Medulla oblongata (tissue), 1 donor: Measurements from ENCODE around the gene KAZN.
"Not testable (repeated sequence)": the region's sequence is repeated elsewhere in the genome, so short reads cannot be mapped to it uniquely, and the experiment has no call there.

Experiments
- DNase-seq: peaks from one replicate; pipeline ENCODE4 v3.0.0-alpha.2; 2015; ENCODE audit errors: extremely low spot score

Gene KAZN

DNA sequence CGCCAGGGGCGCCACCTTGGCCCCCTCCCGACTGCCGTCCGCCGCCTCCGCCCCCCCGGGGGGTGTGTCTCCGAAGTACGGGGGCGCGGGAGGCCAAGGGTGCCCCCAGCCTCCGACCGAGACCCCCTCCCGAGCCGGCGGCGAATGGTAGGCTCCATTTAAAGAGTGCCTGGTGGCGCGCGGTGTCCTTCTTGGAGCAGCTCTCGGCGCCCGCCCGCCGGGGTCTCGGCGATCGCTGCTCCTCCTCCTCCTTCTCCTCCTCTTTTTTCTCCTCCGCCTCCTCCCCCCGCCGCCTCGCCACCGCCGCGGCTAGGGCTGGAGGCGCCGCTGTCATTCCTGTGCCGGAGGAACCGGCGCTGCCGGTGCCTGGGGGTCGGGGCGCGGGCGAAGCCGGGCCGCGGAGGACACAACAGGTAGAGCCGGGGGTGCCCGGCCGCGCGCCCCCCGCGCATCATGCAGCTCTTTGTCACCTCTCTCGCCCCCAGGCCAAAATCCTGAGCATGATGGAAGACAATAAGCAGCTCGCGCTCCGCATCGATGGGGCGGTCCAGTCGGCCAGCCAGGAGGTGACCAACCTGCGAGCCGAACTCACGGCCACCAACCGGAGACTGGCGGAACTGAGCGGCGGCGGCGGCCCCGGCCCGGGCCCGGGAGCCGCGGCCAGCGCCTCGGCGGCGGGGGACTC lies at the start of gene KAZN:
Gene KAZN (plus strand): TSS at position 188 of the 685 bp plus-strand sequence.
- DNase-seq, result peak; percentile 32

DNA sequence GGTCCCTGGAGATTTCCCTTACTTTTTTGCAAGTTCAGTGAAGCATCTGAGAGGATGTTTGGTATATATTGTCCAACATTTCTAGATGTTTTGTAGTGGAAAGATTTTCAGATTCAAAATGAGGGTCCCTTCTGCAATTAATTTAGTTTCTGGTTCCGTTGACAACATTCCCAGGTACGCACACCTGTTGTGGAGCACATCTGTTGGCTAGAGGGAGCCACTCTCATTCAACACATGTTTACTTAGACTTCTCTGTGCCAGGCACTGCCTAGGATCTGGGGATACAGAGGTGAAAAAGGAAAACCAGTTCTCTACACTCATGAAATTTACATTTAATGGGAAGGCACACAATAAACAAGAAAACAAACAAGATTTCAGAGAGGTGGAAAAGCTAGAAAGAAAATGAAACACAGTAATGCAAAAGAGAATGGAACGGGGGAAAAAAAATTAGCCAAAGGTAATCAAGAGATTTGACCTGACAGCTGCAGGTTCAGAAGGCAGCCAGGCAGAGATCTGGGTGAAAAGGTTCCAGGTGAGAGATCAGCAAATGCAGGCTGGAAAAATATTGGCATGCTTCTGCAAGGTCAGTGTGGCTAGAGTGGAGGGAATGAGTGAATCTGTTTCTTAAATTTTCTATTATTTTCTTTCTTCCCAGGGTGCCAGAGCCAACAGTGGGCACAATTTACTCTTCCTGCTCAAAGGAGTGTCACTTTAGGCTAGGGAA lies 48.4 kb upstream of the KAZN start:
- no peak for DNase-seq

DNA sequence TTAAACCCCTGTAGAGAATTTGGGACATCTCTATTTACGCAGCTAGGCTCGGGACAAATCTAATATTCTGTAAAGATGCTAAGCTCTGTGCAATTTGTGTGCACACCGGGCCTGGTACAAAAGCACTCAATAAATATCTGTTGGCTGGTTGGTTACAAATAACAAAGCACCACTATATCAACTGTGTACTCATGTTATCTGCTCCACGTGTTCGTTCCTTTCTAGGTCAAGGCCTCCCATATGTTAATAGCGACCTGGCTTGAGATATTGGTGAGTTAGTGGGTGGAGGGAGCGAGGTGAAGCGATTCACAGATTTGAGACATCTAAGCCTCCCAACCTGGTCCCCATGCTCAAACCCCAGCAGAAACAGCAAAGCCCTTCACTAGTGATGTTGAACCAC lies 47.1 kb upstream of the KAZN start:
- no peak for DNase-seq

DNA sequence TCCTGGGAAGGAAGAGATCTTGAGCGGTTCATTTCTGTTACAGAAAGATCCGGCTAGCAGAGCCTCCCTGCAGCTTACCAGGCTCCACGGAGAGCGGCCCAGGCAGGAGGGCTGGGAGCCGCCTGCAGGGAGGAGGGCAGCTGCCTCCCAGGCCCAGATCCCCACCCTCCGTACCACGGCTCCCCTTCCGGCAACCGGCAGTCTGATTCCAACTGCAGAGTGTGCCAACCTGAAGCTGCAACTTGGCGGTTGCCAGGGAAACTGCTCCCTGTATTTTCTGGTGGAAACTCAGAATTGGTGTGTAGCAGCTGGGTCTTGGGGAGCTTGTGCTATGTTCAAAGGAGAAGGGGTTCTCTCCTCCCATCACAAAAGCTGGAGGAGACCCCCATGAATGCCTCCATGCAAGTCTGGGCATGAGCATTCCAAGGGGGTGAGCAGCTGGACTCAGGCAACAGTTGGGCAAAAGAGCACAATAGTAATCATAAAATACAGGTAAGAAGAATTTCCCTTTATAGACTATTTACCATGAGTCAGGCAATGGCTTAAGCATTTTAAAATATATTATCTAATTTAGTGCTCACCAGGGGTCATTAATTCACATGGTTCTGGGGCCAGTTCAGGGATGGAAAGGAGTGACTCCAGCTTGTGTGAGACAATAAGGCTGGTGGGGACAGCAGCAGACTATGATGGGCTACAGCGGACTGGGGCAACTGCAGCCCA lies 46.1 kb upstream of the KAZN start:
- peak; percentile 7 for DNase-seq

DNA sequence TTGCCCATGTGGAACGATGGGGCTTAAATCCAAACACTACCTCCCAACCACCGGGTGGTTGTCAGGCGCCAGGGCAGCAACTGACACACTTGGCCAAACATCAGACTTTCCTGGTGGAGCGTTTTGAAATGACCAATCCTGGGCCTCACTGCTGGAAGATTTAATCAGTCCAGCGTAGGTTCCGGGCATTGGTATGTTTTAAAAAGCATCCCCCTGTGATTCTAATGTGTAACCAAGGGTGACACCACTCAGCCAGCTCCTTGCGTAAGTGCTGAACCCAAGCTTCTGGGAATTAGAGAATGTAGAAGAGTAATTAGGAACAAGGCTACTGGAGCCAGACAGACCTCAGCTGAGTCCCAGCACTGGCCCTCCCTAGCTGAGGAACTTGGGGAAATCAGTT lies 44.8 kb upstream of the KAZN start:
- peak; percentile 15 for DNase-seq

DNA sequence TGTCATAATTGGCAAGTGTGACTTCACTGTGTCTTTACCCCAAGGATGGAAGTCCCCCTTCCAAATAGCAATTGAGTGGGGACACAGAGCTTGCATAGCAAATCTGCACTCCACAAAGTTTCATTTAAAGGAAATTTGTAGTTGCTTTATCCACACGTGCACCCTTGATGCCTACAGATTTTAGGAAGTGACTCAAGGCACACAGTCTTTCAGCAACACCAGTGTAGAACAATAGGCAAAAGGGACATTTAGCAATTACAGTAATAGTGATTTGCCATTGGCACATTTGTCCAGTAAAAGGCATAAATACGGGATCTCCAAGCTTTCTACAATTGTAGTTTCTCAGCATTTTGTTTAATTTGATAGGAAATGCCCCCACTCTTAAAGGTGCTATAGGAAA lies 43.4 kb upstream of the KAZN start:
- DNase-seq, result no peak

DNA sequence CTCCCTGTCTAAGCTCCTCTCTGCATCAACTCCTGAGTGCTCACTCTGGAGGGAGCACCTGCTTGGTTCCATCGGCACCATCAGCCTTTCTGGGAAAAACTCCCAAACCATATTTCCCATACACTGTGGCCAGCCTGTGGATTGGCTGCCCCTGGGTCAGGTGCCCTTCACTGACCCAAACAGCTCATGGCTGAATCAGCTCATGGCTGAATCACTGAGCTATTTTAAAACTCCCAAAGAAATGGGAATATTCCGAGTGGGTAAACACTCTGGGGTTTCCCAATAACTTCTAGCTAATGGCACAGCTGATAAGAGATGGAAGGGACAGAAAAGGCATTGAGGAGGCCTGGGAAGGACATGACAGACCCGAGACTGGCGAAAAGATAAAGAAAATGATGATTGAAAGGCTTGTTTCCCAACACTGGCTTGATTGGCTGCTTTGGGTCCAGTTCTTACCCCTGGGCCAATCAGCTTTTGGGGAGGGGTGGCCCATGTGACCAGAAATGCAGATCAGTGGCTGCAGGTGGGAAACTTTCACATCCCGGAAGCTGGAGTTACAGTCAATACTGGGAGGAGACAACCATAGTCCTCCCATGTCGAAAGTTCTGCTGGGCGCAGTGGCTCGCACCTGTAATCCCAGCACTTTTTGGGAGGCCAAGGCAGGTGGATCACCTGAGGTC lies 37.3 kb upstream of the KAZN start:
- no peak for DNase-seq

DNA sequence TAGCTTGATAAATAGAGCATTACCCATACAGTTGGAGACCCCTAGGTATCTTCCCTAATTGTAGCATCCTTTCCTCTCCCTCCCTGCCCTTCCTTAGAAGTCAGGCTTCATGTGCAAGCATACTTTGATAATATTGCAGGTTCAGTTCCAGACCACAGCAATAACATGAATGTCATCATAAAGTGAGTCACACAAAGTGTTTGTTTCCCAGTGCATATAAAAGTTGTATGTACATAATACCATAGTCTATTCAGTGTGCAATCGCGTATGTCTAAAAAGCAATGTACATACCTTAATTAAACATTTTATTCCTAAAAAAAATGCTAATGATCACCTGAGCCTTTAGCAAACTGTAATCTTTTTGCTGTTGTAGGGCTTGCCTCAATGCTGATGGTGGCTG lies 33.4 kb upstream of the KAZN start:
- DNase-seq, result no peak

DNA sequence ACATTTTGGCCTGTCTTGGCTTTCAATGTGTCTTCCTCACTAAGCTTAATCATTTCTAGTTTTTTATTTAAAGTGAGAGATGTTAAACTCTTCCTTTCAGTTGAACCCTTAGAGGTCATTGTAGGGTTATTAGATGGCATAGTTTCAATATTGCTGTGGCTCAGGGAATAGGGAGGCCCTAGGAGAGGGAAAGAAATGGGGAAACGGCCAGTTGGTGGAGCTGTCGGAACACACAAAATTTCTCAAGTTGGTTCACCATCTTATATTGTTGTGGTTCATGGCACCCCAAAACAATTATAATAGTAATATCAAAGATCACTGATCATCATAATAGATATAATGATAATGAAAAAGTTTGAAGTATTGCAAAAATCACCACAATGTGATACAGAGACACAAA lies 31.4 kb upstream of the KAZN start:
- DNase-seq, result no peak

DNA sequence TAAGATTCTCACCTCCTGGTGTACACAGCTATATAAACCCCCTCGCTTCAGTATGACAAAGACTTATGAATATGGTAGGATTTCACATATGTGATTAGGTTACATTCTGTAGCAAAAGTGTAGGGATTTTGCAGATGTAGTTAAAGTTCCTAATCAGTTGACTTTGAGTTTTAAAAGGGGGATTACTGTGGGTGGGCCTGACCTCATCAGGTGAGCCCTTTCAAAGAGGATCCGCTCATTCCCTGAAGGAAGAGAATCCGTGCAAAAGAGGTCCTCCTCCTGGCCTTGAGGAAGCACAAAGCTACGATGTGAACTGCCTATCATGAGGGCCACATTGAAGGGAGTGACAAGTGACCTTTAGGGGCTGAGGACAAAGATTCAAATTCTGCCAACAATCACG lies 30.6 kb upstream of the KAZN start:
- no peak for DNase-seq

DNA sequence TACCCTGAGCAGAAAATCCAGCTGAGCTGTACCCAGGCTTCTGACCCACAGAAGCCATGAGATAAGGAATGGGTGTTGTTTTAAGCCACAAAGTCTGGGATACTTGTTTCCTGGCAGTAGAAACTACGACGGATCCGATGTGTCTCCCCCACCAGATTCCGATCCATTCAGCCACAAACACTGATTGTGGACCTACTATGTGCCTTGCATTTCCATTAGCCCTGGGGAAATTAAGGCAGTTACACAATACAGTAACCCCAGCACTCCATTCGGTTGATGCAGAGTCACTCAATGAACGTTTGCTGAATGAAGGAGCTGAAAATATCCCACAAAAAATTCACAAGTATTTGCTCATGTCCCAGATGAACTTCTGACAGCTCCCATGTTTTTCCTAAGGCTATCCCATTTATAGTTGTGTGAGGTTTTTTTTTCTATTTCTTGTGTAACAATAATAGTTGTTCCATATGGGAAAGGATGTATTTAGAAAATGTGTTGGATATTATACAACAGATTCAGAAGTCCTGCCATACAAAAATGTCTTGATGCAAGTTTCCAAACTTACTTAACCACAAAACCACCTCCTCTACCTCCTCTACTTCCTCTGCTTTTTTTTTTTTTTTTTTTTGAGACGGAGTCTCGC lies 29.6 kb upstream of the KAZN start:
- DNase-seq, result no peak

DNA sequence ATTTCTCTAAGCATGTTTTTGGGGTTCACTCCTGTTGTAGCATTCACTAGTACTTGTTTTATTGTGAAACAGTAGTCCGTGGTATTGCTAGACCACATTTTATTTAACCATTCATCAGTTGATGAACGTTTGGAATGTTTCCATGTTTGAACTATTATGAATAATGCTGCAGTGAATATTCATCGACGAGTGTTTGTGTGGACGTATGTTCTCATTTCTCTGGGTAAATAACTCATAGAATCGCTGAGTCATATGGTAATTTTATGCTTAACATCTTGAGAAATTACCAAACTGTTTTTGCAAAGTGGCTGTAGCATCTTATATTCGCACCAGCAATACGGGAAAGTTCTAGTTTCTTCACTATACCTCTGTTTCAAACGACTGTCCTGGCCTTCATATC lies 28.0 kb upstream of the KAZN start:
- no peak for DNase-seq

DNA sequence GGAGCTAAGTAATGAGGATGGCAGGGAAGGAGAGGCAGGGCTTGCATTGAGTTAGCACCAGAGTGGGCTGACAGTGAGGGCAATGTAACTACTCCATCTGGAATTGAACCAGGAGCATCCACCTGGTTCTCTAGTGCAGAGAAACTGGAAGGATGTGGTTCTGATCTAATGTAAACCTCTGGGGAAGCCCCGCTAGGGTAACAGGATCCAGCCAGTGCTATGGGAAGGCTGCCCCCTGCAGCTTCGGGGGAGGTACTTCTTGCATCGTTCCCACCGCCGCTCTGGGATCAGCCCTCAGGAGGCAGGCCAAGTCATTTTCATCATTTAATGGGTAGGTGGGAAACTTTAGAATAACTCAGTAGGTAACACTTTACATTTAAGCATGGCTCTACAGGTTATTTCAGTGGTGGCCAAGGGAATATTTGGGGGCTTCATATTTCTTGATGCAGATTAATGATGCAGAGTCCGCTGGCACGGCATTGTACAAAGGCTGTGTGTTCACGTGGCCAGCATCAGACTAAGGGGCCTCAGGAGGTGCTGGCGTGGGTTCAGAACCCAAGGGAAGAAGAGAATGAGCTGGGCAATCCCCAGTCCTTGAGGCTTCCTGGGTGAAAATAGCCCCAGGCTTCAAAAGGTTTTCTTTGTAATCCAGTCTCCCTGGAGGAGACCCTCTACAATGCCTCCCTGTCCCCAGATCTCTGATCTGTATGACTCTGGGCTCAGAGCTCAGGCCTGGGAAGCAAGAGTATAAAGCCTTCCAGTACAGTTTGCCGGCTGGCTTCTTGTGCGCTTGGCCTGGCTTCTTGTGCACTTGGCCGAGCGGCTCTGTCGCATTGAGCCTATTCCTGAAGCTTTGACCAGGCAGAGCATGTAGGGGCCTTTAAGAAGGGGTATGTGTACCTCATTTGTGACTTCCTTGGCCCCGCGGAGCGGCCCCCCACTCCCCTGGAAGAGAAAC lies 26.4 kb upstream of the KAZN start:
- peak; percentile 48 for DNase-seq

DNA sequence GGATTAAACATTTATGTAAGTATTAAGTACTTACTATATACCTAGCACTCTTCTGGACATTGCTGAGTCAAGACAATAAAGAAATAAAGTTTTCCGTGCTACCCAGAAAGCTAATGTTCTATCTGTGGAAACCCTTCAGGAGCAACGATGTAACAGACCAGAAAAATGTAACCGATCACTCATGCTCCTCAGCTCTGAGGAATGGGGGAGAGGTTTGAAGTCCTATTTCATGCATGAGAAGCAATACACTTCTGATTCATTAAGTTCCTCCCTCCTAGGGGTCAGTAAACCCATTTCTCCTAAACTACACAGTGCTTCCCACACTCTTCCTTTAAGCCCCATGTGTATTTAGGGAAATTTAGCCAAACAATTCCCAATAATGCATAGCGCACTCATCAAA lies 25.6 kb upstream of the KAZN start:
- DNase-seq, result no peak

DNA sequence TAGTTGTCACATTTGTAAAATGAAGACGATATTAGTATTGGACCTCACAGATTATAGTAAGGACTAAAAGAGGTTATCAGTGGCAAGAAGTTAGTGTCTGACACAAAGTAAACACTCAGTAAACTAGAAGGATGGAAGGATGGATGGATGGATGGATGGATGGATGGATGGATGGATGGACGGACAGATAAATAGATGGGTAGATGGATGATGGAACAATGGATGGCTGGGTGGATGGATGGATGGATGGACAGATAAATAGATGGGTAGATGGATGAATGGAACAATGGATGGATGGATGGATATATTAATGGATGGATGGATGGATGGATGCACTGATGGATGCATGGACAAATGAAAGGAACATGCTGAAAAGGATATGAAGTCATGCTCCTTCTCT lies 22.3 kb upstream of the KAZN start:
- no peak for DNase-seq

DNA sequence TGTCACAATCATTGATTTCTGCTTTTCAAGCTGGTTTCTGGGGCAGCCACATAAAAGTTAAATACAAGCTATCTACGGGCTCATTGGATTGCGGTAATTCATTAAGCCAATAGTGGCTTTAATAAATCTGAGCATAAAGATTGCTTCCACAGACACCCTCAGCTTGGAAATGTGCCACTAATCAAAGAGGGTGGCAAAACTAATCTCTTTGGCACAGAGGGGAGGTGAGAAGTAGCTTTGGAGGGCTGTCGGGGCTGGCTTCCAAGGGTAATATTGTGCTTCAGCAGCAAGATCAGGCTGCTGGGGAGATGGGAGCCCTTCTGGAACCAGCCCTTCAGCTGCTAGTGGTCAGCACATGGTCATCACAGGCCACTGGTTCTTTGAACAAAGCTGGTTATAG lies 21.2 kb upstream of the KAZN start:
- no peak for DNase-seq

DNA sequence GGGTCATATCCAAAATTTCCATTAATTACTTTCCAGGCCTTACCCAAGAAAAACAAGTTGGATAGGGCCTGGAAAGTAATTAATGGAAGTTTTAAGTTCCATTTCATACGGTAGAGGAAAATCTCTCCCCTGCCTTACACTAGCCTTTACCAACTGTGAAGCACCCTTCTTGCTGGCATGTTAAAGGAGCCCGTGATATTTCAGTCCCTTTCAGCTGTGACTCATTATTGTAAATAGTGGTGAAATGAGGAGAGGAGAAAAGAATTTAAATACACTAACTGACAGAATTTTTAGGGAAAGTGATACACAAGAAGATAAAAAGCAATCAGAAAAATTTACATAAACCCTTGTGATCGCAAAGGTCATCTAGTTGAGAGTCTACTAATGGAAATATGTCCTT lies 20.3 kb upstream of the KAZN start:
- no peak for DNase-seq

DNA sequence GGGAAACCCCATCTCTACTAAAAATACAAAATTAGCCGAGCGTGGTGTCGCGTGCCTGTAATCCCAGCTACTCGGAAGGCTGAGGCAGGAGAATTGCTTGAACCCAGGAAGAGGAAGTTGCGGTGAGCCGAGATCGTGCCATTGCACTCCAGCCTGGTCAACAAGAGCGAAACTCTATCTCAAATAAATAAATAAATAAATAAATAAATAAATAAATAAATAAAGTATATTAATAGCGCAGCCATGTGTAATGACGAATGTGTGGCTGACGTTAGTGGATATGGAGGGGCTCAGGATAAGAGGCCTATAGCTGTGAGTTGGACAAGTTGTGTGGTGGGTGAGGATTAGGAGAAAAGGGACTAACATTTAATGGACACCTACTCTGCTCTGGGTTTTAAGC lies 18.2 kb upstream of the KAZN start:
- DNase-seq, result not testable (repeated sequence)

DNA sequence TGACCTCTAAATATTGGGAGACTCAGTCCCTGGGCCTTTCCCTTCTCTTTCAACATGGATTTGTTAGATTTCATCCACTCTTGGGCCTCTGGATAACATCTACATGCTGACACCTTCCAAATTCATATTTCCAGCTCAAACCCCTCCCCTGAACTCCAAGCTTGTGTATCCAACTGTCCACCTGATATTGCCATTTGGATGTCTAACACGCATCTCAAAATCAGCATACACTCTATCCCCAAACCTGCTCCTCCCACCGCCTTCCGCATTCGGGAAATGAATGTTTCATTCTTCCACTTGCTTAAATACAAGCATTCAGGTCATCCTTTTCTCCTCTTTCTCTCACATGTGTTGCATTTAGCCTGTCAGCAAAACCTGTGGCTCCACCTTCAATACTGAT lies 17.5 kb upstream of the KAZN start:
- DNase-seq, result no peak

DNA sequence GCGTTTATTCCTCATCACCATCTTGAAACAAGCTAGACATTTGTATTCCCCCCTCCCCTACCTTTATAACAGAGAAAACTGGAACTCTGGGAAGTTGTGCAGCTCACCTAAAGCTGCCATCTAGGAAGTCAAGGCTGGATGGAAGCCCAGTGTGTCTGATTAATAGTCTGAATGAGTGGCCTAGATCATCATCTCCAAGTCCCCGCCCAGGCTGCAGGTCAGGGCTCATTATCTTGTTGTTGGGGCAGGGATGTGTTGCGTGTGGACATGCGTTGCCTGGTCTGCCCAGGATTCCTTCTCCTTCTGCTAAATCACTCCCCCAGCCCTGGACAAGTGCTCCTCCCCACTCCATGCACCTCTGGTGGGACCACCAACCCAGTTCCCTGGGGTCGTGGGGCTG lies 14.7 kb upstream of the KAZN start:
- DNase-seq, result no peak

DNA sequence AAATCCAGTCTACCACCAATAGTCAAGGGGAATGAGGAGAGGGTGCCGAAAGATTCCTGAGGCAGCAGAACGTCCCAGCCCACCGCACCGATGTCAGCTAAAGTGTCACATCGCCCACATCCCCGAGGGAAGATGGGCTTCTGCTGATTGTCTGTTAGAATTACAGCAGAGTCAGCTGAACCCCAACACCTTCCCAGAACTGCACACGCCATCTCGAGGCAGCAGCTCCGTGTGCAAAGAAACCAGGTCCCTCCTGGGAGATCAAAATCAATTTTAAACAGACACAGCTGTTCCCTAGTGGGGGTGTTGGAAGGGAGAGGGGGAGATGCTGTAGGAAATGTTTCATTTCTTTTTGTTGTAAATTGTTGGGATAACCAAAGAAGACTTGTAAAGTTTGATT lies 12.8 kb upstream of the KAZN start:
- no peak for DNase-seq
